H1 (cell line): ENCODE data around the gene MXD3. TPM values are rescaled to one million over a fixed set of nuclear protein-coding genes. Genes with fewer than 3 reads are reported as not detected.

ENCODE experiments used
- CTCF ChIA-PET: fragments of 300-600 bp; sonication (Branson Sonifier 250); formaldehyde crosslinking; loops from one replicate; lab custom pipeline; 2021; ENCODE audit not compliant: partially characterized antibody; lab: Charles Lee
- POLR2A ChIA-PET: fragments of 300-600 bp; sonication (Branson Sonifier 250); formaldehyde crosslinking; loops from one replicate; lab custom pipeline; 2021; ENCODE audit warnings: inconsistent platforms; ENCODE audit not compliant: partially characterized antibody; lab: Charles Lee
- DNase-seq, 2 experiments: peaks; one replicate each; pipeline versions ENCODE4 v3.0.0 to v3.0.0-alpha.2; 2010 to 2022; ENCODE audit warnings: low spot score in 2 of 2, low read depth in 1 of 2, mixed read lengths in 1 of 2
- FAIRE-seq: peaks from 2 replicates; lab custom pipeline; 2011; peaks lifted over from hg19 to GRCh38; lab: Jason Lieb, UNC
- H2AFZ ChIP-seq: 2 replicates; pipeline ENCODE4 v1.8.1; 2012; ENCODE audit warnings: low read length, inconsistent platforms
- H2AK5ac ChIP-seq: 2 replicates; pipeline ENCODE4 v1.6.1; 2013; ENCODE audit warnings: low read depth, low read length
- H2BK120ac ChIP-seq: replicated peaks from 2 replicates; pipeline ENCODE3; 2013; ENCODE audit warnings: low read depth, low read length, inconsistent platforms
- H2BK12ac ChIP-seq: 2 replicates; pipeline ENCODE4 v1.6.1; 2013; ENCODE audit warnings: low read depth, low read length
- H2BK15ac ChIP-seq: 2 replicates; pipeline ENCODE4 v1.6.1; 2013; ENCODE audit warnings: low read length
- H2BK20ac ChIP-seq: 2 replicates; pipeline ENCODE4 v1.6.1; 2013; ENCODE audit warnings: low read length
- H2BK5ac ChIP-seq: 2 replicates; pipeline ENCODE4 v1.6.1; 2013; ENCODE audit warnings: low read depth, low read length
- H3K14ac ChIP-seq: 2 replicates; pipeline ENCODE4 v1.6.1; 2013; ENCODE audit warnings: inconsistent platforms; ENCODE audit not compliant: insufficient read length
- H3K18ac ChIP-seq: 2 replicates; pipeline ENCODE4 v1.6.1; 2013; ENCODE audit warnings: low read length; ENCODE audit errors: extremely low read depth
- H3K23ac ChIP-seq: 2 replicates; pipeline ENCODE4 v1.6.1; 2013; ENCODE audit warnings: inconsistent platforms; ENCODE audit not compliant: insufficient read length
- H3K23me2 ChIP-seq: 2 replicates; pipeline ENCODE4 v1.6.1; 2013; ENCODE audit warnings: low read depth, low read length
- H3K27ac ChIP-seq: 2 replicates; pipeline ENCODE4 v1.6.1; 2011; ENCODE audit warnings: low read depth, low read length, inconsistent platforms
- H3K27me3 ChIP-seq, 4 experiments: replicated peaks in 1 of 4; 1 replicate in 1 of 4; 2 replicates in 3 of 4; pipeline versions ENCODE4 v1.6.1 to v1.8.1; 2011 to 2013; ENCODE audit warnings: low read length in 3 of 4, mild to moderate bottlenecking in 3 of 4, inconsistent platforms in 2 of 4, mixed read lengths in 2 of 4, moderate library complexity in 1 of 4; ENCODE audit not compliant: control insufficient read depth in 3 of 4, insufficient read depth in 3 of 4; ENCODE audit errors: extremely low read depth in 1 of 4
- H3K36me3 ChIP-seq, 4 experiments: 2 replicates each; pipeline versions ENCODE4 v1.6.1 to v1.8.1; 2011 to 2013; ENCODE audit warnings: mild to moderate bottlenecking in 4 of 4, low read length in 3 of 4, moderate library complexity in 2 of 4, control low read depth in 1 of 4, inconsistent platforms in 1 of 4; ENCODE audit not compliant: insufficient read depth in 4 of 4, control insufficient read depth in 2 of 4
- H3K4ac ChIP-seq: replicated peaks from 2 replicates; pipeline ENCODE3; 2013; ENCODE audit warnings: low read length, low read depth, mixed read lengths, inconsistent platforms; ENCODE audit not compliant: insufficient read length
- H3K4me1 ChIP-seq, 4 experiments: replicated peaks in 1 of 4; 1 replicate in 1 of 4; 2 replicates in 3 of 4; pipeline versions ENCODE4 v1.6.1 to v1.8.1; 2011 to 2013; ENCODE audit warnings: low read length in 3 of 4, inconsistent platforms in 2 of 4, mixed read lengths in 1 of 4; ENCODE audit not compliant: insufficient read depth in 4 of 4, control insufficient read depth in 3 of 4
- H3K4me2 ChIP-seq, 2 experiments: 2 replicates each; pipeline versions ENCODE4 v1.6.1 to v1.8.1; 2011 to 2013; ENCODE audit warnings: low read depth in 2 of 2, low read length in 2 of 2, control low read depth in 1 of 2, inconsistent platforms in 1 of 2, mild to moderate bottlenecking in 1 of 2; ENCODE audit not compliant: insufficient read depth in 1 of 2
- H3K4me3 ChIP-seq, 4 experiments: fragments of 200-600, 300-600 bp in 1 of 4; sonication (generic), shearing (Covaris generic), sonication (Bioruptor Twin) in 1 of 4; 2 replicates each; pipeline versions ENCODE4 v1.5.1 to v1.8.1; 2011 to 2016; ENCODE audit warnings: low read length in 4 of 4, low read depth in 3 of 4, control low read depth in 2 of 4, inconsistent platforms in 2 of 4, mild to moderate bottlenecking in 2 of 4, mixed read lengths in 1 of 4, moderate library complexity in 1 of 4; ENCODE audit not compliant: insufficient read depth in 2 of 4; ENCODE audit errors: extremely low read depth in 1 of 4
- H3K56ac ChIP-seq: replicated peaks from 2 replicates; pipeline ENCODE3; 2013; ENCODE audit warnings: low read depth, mild to moderate bottlenecking, mixed read lengths, low read length, inconsistent platforms; ENCODE audit not compliant: insufficient read length
- H3K79me1 ChIP-seq: 2 replicates; pipeline ENCODE4 v1.6.1; 2013; ENCODE audit warnings: low read depth, low read length, control low read depth
- H3K79me2 ChIP-seq, 2 experiments: 2 replicates each; pipeline versions ENCODE4 v1.6.1 to v1.8.1; 2012 to 2013; ENCODE audit warnings: low read length in 2 of 2, mild to moderate bottlenecking in 2 of 2, inconsistent platforms in 1 of 2; ENCODE audit not compliant: insufficient read depth in 2 of 2, control insufficient read depth in 1 of 2
- H3K9ac ChIP-seq, 4 experiments: replicated peaks in 1 of 4; 1 replicate in 1 of 4; 2 replicates in 3 of 4; pipeline versions ENCODE4 v1.6.1 to v1.8.1; 2011 to 2013; ENCODE audit warnings: low read depth in 3 of 4, low read length in 3 of 4, control low read depth in 2 of 4, mild to moderate bottlenecking in 2 of 4, moderate library complexity in 2 of 4, inconsistent platforms in 1 of 4; ENCODE audit errors: extremely low read depth in 1 of 4
- H3K9me3 ChIP-seq, 2 experiments: 2 replicates each; pipeline versions ENCODE4 v1.6.1 to v1.8.1; 2012 to 2013; ENCODE audit warnings: mild to moderate bottlenecking in 2 of 2, moderate library complexity in 2 of 2, control low read depth in 1 of 2, inconsistent platforms in 1 of 2, low read depth in 1 of 2, low read length in 1 of 2, mixed read lengths in 1 of 2; ENCODE audit not compliant: insufficient read depth in 2 of 2
- H4K20me1 ChIP-seq, 2 experiments: replicated peaks in 1 of 2; 2 replicates each; pipeline versions ENCODE3 to v1.8.1; 2011 to 2013; ENCODE audit warnings: inconsistent platforms in 2 of 2, low read length in 2 of 2, mild to moderate bottlenecking in 1 of 2; ENCODE audit not compliant: insufficient read depth in 2 of 2, control insufficient read depth in 1 of 2
- H4K5ac ChIP-seq: 2 replicates; pipeline ENCODE4 v1.6.1; 2013; ENCODE audit warnings: low read length, low read depth, mixed read lengths, inconsistent platforms; ENCODE audit not compliant: insufficient read length
- H4K8ac ChIP-seq: 2 replicates; pipeline ENCODE4 v1.8.0; 2013; ENCODE audit warnings: mild to moderate bottlenecking, moderate library complexity, low read length, inconsistent platforms; ENCODE audit not compliant: insufficient read depth; ENCODE audit errors: extremely low read depth
- H4K91ac ChIP-seq: replicated peaks from 2 replicates; pipeline ENCODE3; 2013; ENCODE audit warnings: low read length, mixed read lengths, inconsistent platforms; ENCODE audit not compliant: insufficient read length
- EGR1 ChIP-seq: IDR thresholded peaks from 2 replicates; pipeline ENCODE4 v1.6.1; 2011; ENCODE audit warnings: low read depth, low read length, borderline replicate concordance
- HDAC6 ChIP-seq: IDR thresholded peaks from one replicate; pipeline ENCODE4 v1.7.1; 2012; ENCODE audit warnings: low read depth, mild to moderate bottlenecking, inconsistent platforms, low read length, moderate library complexity
- KDM1A ChIP-seq: fragments of 200-600, 300-600 bp; sonication (generic); IDR thresholded peaks from 2 replicates; pipeline ENCODE4 v1.7.1; 2016; ENCODE audit warnings: mild to moderate bottlenecking, low read length, borderline replicate concordance
- NANOG ChIP-seq: IDR thresholded peaks from 2 replicates; pipeline ENCODE4 v1.6.1; 2011; ENCODE audit warnings: low read length, low read depth, mild to moderate bottlenecking, inconsistent platforms; ENCODE audit not compliant: insufficient read depth, poor library complexity, severe bottlenecking
- POLR2A ChIP-seq, 2 experiments: IDR thresholded peaks; 1 replicate in 1 of 2; 2 replicates in 1 of 2; pipeline ENCODE4 v1.6.1; 2011; ENCODE audit warnings: low read depth in 2 of 2, low read length in 2 of 2, mild to moderate bottlenecking in 2 of 2; ENCODE audit errors: control extremely low read depth in 1 of 2
- RAD21 ChIP-seq, 2 experiments: IDR thresholded peaks in 1 of 2; conservative IDR thresholded peaks in 1 of 2; 2 replicates each; pipeline ENCODE4 v1.6.1; 2011; ENCODE audit warnings: low read depth in 2 of 2, low read length in 2 of 2, improper control_type of control experiment in 1 of 2, inconsistent platforms in 1 of 2, mild to moderate bottlenecking in 1 of 2, moderate library complexity in 1 of 2
- RNF2 ChIP-seq: fragments of 200-900, 300-1000 bp; sonication (generic); IDR thresholded peaks from 2 replicates; pipeline ENCODE4 v1.7.1; 2016; ENCODE audit warnings: borderline replicate concordance, low read depth, mild to moderate bottlenecking, antibody characterized with exemption, low read length; ENCODE audit not compliant: poor library complexity, severe bottlenecking; ENCODE audit errors: missing control alignments
- RXRA ChIP-seq: IDR thresholded peaks from 2 replicates; pipeline ENCODE4 v1.6.1; 2011; ENCODE audit warnings: low read depth, mild to moderate bottlenecking, low read length, moderate library complexity; ENCODE audit not compliant: insufficient read depth
- SAP30 ChIP-seq: fragments of 300-600 bp; sonication (generic); IDR thresholded peaks from 2 replicates; pipeline ENCODE4 v1.7.1; 2012; ENCODE audit warnings: low read length, moderate library complexity, mild to moderate bottlenecking, inconsistent platforms; ENCODE audit not compliant: insufficient read depth, insufficient replicate concordance
- SIRT6 ChIP-seq: IDR thresholded peaks from one replicate; pipeline ENCODE4 v1.7.1; 2012; ENCODE audit warnings: low read length, inconsistent platforms
- SP4 ChIP-seq: IDR thresholded peaks from 2 replicates; pipeline ENCODE4 v1.6.1; 2012; ENCODE audit warnings: low read length, inconsistent platforms
- SUZ12 ChIP-seq: fragments of 200-600 bp; sonication (generic); IDR thresholded peaks from 2 replicates; pipeline ENCODE4 v1.6.1; 2012; ENCODE audit warnings: mild to moderate bottlenecking, inconsistent platforms, low read length, moderate library complexity, mixed read lengths
- TAF7 ChIP-seq: optimal IDR thresholded peaks from 2 replicates; pipeline ENCODE3; 2011; ENCODE audit warnings: low read depth, mild to moderate bottlenecking, inconsistent platforms, low read length, moderate library complexity, borderline replicate concordance
- WGBS, 2 experiments: shearing (Covaris generic) in 1 of 2; methylation state at CpG; one replicate each; pipeline versions ENCODE4 v1.1.6 to v1.1.7; 2013 to 2015; ENCODE audit warnings: low lambda C conversion rate in 2 of 2, mixed read lengths in 2 of 2, inconsistent platforms in 1 of 2, low coverage in 1 of 2, missing lambda C conversion rate in 1 of 2; ENCODE audit not compliant: insufficient replicate concordance in 2 of 2, insufficient coverage in 1 of 2, insufficient read length in 1 of 2; ENCODE audit errors: extremely low coverage in 1 of 2, missing lambda C conversion rate in 1 of 2; 5-methylcytosine and 5-hydroxymethylcytosine counted together
- polyA plus RNA-seq, 7 experiments: library from polyadenylated mRNA; depleted of rRNA in 3 of 7; stranded (reverse) in 5 of 7; unstranded in 2 of 7; fragments of >200 nt in 5 of 7; fragments of 200-250 nt in 2 of 7; gene quantifications; 1 replicate in 5 of 7; 2 replicates in 1 of 7; 4 replicates in 1 of 7; pipeline versions ENCODE4 v1.2.1 to v1.2.3, GENCODE V29; 2011 to 2013; ENCODE audit warnings: missing spikeins in 2 of 7, mixed read lengths in 2 of 7
- total RNA-seq: library from RNA; stranded (reverse); fragmentation: NEBNext Ultra II Directional; extraction: Animal tissue kit (Norgen Biotek cat#: 25700); gene quantifications from 2 replicates; pipeline ENCODE4 v1.2.1, GENCODE V29; 2021

The MXD3 gene
- total and polyA plus RNA-seq, 2 of the 8 experiments (the other 6 are each of a cell fraction or from before 2014, with no cell fraction given) = 6.5 to 7.7 TPM

DNA sequence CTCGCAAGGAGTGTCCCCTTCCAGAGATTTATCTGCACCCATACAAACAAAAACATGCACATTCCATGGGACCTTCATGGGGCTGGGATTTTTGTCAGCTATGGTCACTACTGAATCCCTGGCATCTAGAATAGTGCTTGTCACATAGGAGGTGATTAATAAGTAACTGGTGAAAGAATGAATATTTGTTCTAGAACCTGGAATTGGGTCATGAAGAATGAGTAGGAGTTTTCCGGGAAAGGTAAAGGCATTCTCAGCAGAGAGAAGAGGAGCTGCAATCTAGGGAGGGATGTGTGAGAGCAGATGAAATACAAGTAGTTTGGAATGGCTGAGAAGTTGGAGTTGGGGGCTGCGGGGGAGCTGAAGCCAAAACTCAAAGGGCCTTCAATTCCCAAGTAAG lies 42.6 kb upstream of the MXD3 start:
- H3K27me3 ChIP-seq = peaks cover 0 to 5% (median 0%) of the 10 kb centered on the region in 4 experiments; a peak in 2 of 7 replicates
- no peak overlapping the region for H3K4ac ChIP-seq
- no peak overlapping the region for H3K9ac ChIP-seq
- no peak overlapping the region for H4K8ac ChIP-seq
- no peak overlapping the region for H2AK5ac ChIP-seq
- H3K56ac ChIP-seq = no peak overlapping the region
- H4K5ac ChIP-seq = no peak overlapping the region
- peaks cover 0 to 5% of the 10 kb centered on the region in 2 experiments for H4K20me1 ChIP-seq
- no peak overlapping the region for H2BK120ac ChIP-seq
- peaks cover 0 to 10% (median 4%) of the 10 kb centered on the region in 4 experiments; a peak in 4 of 7 replicates for H3K4me1 ChIP-seq
- no peak overlapping the region for H3K4me2 ChIP-seq
- no peak overlapping the region for H3K18ac ChIP-seq
- no peak overlapping the region for H3K4me3 ChIP-seq
- H3K27ac ChIP-seq = no peak overlapping the region
- ChIA-PET POLR2A (interaction anchor here (1.0 to 8.1 kb wide), 4 partner anchors 11 to 118 kb away, joined by 3 to 66 read pairs (median 4); no protein-coding TSS in a partner anchor), CTCF (interaction anchor here (1.1 to 11.2 kb wide), 3 partner anchors 14 to 98 kb away, joined by 3 to 142 read pairs (median 11); no protein-coding TSS in a partner anchor)
- H3K23ac ChIP-seq = no peak overlapping the region
- peaks cover 12% of the 10 kb centered on the region; the same call in 1 of the 2 replicates for H3K79me1 ChIP-seq
- no peak overlapping the region for H2BK20ac ChIP-seq
- DNase-seq (no peak), FAIRE-seq (no peak)
- no peak overlapping the region for H2BK5ac ChIP-seq
- no peak overlapping the region for H2BK12ac ChIP-seq
- H3K36me3 ChIP-seq = no peaks in the 10 kb centered on the region; a peak in 1 of 8 replicates
- WGBS, 2 experiments = 87% methylated on average over 3 of the region's 3 CpGs; no CpG with 5 or more reads in 1 of the 2 experiments
- H3K23me2 ChIP-seq = peaks cover 8% of the 10 kb centered on the region
- H3K14ac ChIP-seq = no peak overlapping the region
- no peak overlapping the region for H2BK15ac ChIP-seq
- no peak overlapping the region for H4K91ac ChIP-seq
- peaks cover 12 to 21% of the 10 kb centered on the region in 2 experiments for H3K79me2 ChIP-seq
- no peak overlapping the region for H2AFZ ChIP-seq
- H3K9me3 ChIP-seq = no peaks in the 10 kb centered on the region
- TF ChIP-seq KDM1A = no peak
- no peak for TF ChIP-seq TAF7
- TF ChIP-seq SP4 = no peak
- no peak for TF ChIP-seq NANOG
- no peak for TF ChIP-seq RAD21 (IDR thresholded peaks at IDR 0.05 in 1 of 2, conservative IDR thresholded peaks at IDR 0.05 in 1 of 2; ENCODE audit: low read depth in 2 of 2, low read length in 2 of 2)
- TF ChIP-seq HDAC6 = no peak
- no peak for TF ChIP-seq SIRT6
- no peak for TF ChIP-seq SUZ12
- no peak for TF ChIP-seq POLR2A (IDR thresholded peaks at IDR 0.05; ENCODE audit: control extremely low read depth in 1 of 2, low read depth in 2 of 2, low read length in 2 of 2)
- TF ChIP-seq RNF2 = no peak
- TF ChIP-seq RXRA = no peak
- TF ChIP-seq SAP30 = no peak
- TF ChIP-seq EGR1 = no peak
